NCI-H2107 (cell line): ENCODE measurements around the gene DDIT4L.
"Not testable (repeated sequence)": the region's sequence is repeated elsewhere in the genome, so short reads cannot be mapped to it uniquely, and the experiment has no call there.

ENCODE experiments used
- DNase-seq: peaks from one replicate; lab custom pipeline; 2025; lab: John Stamatoyannopoulos, UW

DDIT4L gene

DNA sequence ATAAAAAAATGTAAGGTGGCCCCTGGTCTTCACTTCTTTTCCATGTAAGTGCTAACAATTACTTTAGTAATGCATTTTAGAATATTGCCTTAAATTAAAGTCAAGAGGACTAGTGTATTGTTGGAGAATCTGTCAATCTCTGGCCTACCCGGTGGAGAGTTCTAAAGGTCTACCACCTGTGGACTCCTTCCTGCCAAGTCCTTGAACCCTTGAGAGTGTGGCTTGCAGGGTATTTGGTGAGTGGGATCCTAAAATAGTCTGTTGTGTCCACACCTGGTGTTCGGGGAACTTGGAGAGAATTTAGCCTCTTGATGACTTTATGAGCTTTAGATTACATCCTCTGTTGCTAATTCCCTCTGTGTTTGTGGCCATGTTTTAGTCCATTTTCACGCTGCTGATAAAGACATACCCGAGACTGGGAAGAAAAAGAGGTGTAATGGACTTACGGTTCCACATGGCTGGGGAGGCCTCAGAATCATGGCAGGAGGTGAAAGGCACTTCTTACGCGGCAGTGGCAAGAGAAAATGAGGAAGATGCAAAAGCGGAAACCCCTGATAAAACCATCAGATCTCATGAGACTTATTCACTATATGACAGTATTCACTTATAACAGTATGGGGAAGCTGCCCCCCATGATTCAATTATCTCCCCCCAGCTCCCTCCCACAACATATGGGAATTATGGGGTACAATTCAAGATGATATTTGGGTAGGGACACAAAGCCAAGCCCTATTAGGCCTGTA, 23.8 kb downstream of the DDIT4L start:
- DNase-seq: no peak

GRCh38 chr4:100165809-100166208, 24.5 kb downstream of the DDIT4L start:
- DNase-seq: no peak

DNA sequence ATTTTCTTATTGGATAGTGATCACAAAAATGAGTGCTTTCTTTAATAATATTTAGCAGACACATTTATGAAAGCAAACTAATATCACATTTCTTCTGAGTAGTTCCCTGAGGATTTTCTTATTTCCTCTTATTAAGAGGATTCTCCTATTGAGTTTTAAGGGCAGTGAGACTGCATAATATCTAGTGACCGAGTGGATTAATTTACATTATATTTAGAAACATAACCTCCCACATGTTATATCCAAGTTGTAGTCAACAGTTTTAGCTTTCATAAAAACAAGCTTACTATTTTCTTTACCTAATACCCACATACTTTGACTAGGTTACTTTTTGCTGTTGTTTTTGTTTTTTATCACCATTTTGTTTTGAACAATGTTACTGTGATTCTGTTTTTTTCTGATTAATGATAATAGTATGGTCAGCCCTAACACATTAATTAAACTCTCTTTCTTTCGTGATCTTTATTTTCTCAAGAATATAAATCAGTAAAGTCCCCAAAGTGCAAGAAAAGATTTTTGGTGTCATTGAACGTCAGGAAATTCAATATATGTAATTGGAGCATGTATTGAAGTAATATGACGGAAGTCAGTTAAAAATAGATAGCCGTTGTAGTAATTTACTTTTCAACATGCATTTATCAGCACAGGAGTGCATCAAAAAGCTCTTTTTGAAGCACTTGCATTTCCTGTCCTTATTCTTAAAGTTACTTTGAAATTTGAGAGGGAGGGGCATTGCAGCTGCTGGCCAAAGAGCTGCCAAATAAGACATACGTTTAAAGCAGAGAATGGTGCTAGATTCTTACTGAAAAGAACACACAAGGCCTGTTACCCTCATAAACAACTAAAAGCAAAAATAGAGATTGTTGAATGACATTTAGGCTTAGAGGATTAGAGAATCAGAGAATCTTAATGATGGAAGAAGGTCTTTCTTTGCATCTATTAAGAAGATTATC, 25.2 kb downstream of the DDIT4L start:
- DNase-seq: no peak

DNA sequence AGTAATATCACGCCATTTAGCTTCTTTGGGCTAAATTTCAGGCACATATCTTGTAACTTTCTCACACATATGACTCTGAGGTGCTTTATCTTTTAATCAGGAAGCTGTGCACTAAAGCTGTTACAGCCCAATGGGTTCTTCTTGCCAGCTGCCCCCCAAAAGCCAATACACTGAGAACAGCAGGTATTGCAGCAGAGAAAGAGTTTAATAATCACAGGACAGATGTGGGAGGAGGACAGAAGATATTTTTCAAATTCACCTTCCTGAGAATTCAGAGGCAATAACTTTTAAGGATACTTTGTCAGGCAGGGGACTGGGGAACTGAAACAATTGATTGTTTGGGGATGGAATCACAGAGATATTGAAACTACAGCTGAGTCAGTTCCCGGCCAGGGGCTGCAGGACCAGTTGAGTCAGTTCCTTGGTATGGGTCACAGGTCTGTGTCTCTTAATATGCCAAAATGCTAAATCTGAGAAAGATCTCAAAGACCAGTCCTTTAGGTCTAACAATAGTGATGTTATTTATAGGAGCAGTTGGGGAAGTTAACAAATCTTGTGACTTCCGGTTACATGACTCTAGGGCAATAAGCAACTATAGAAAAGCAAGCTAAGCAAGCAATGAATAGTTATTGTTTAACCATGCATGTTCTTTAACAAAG, 28.1 kb downstream of the DDIT4L start:
- no peak for DNase-seq

DNA sequence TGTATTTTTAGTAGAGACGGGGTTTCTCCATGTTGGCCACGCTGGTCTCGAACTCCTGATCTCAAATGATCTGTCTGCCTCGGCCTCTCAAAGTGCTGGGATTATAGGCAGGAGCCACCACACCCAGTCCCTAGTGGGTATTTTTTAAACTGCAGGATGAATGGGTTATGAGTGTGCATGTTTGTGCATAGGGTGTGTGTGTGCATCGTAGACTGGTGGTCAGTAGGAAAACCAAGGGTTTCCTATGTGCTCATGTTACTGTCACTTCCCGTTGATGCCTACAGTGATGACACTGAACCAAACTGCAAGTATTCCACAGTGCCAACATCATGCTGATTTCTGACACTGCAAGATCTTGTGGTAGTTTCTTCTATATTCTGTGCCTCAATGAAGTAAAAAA, 41.1 kb downstream of the DDIT4L start:
- no peak for DNase-seq

- DNase-seq: no peak
These were observed 42.6 kb downstream of the DDIT4L start for GRCh38 chr4:100147684-100148083.

DNA sequence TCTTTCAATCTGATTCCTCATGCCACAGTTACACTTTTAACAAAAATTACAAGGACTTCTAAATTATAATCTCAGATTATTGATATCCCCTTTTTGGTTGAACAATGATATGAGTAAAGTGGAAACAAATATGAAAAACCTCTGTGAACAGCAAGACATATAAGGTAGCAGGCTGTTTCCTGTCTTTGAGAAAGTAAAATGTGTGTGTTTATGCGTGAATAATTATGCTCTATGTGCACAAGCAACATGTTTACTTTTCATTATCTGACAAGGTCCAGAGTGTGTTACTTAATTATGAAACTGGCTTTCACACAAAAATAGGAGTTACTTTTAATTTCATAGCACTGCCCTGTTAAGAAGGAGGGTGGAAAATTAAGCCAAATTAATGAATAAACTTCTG, 43.1 kb downstream of the DDIT4L start:
- no peak for DNase-seq

- DNase-seq: no peak
These were observed 43.5 kb downstream of the DDIT4L start for GRCh38 chr4:100146756-100147155.

GRCh38 chr4:100137320-100137719, 52.9 kb downstream of the DDIT4L start:
- DNase-seq: not testable (repeated sequence)
